ENCODE results near the gene KIFC3. TPM values are rescaled to one million over a fixed set of nuclear protein-coding genes. Genes with fewer than 3 reads are reported as not detected.

KIFC3 gene
- total RNA-seq, 2 experiments from 2014 or later: not detected

GRCh38 chr16:57711346-57711745 is 90.9 kb downstream of the KIFC3 start:
- H3K4me1 ChIP-seq (ENCODE audit: insufficient read depth, low read length): no peaks in the 10 kb centered on the region
- Mint-ChIP-seq H3K4me3 (no peak overlapping the region), H3K9me3 (no peaks in the 10 kb centered on the region), H3K27me3 (no peaks in the 10 kb centered on the region), H3K36me3 (ENCODE audit: low read depth) (no peaks in the 10 kb centered on the region), H3K27ac (no peak overlapping the region), H3K4me1 (ENCODE audit: low read depth) (no peaks in the 10 kb centered on the region)
- H3K4me3 ChIP-seq (ENCODE audit: low read length): no peak overlapping the region
- DNase-seq (no peak), ATAC-seq (ENCODE audit: poor library complexity) (no peak)
- ChIA-PET CTCF (no interaction called here), POLR2A (no interaction called here)
- TF ChIP-seq, protein P1, sequence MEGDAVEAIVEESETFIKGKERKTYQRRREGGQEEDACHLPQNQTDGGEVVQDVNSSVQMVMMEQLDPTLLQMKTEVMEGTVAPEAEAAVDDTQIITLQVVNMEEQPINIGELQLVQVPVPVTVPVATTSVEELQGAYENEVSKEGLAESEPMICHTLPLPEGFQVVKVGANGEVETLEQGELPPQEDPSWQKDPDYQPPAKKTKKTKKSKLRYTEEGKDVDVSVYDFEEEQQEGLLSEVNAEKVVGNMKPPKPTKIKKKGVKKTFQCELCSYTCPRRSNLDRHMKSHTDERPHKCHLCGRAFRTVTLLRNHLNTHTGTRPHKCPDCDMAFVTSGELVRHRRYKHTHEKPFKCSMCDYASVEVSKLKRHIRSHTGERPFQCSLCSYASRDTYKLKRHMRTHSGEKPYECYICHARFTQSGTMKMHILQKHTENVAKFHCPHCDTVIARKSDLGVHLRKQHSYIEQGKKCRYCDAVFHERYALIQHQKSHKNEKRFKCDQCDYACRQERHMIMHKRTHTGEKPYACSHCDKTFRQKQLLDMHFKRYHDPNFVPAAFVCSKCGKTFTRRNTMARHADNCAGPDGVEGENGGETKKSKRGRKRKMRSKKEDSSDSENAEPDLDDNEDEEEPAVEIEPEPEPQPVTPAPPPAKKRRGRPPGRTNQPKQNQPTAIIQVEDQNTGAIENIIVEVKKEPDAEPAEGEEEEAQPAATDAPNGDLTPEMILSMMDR (IDR thresholded peaks at IDR 0.05): no peak
- intact Hi-C loops (cut with DNase I, micrococcal nuclease): no loop called here
- H3K27ac ChIP-seq (ENCODE audit: low read depth in 1 of 2, low read length in 2 of 2): no peak overlapping the region
- H3K9me3 ChIP-seq (ENCODE audit: control insufficient read depth in 1 of 2, insufficient read depth in 1 of 2, low read length in 2 of 2): no peaks in the 10 kb centered on the region
- peaks cover 0 to 3% of the 10 kb centered on the region in 2 experiments for H3K27me3 ChIP-seq (ENCODE audit: control insufficient read depth in 1 of 2, insufficient read depth in 2 of 2, low read length in 2 of 2)
- H3K36me3 ChIP-seq (ENCODE audit: insufficient read depth, low read length): no peaks in the 10 kb centered on the region

- no peak overlapping the region for H3K27ac Mint-ChIP-seq
- H3K4me1 Mint-ChIP-seq (ENCODE audit: low read depth): no peaks in the 10 kb centered on the region
- H3K27me3 ChIP-seq (ENCODE audit: control insufficient read depth in 1 of 2, insufficient read depth in 2 of 2, low read length in 2 of 2): peaks cover 0 to 1% of the 10 kb centered on the region in 2 experiments
- DNase-seq (no peak), ATAC-seq (ENCODE audit: poor library complexity) (no peak)
- H3K9me3 ChIP-seq (ENCODE audit: control insufficient read depth in 1 of 2, insufficient read depth in 1 of 2, low read length in 2 of 2): no peaks in the 10 kb centered on the region
- H3K4me1 ChIP-seq (ENCODE audit: insufficient read depth, low read length): no peaks in the 10 kb centered on the region
- ChIA-PET POLR2A (no interaction called here), CTCF (no interaction called here)
- TF ChIP-seq, protein P1 (IDR thresholded peaks at IDR 0.05): no peak
- H3K9me3 Mint-ChIP-seq: no peaks in the 10 kb centered on the region
- no peak overlapping the region for H3K27ac ChIP-seq (ENCODE audit: low read depth in 1 of 2, low read length in 2 of 2)
- no peak overlapping the region for H3K4me3 Mint-ChIP-seq
- no peak overlapping the region for H3K4me3 ChIP-seq (ENCODE audit: low read length)
- intact Hi-C loops (cut with DNase I, micrococcal nuclease): no loop called here
- no peaks in the 10 kb centered on the region for H3K27me3 Mint-ChIP-seq
- H3K36me3 ChIP-seq (ENCODE audit: insufficient read depth, low read length): no peaks in the 10 kb centered on the region
- H3K36me3 Mint-ChIP-seq (ENCODE audit: low read depth): no peaks in the 10 kb centered on the region
Observed at GRCh38 chr16:57709663-57710062, 92.6 kb downstream of the KIFC3 start.

Small RNA genes lying within 50 kb of the gene (microRNA-seq; reads per million reads assigned to microRNA genes)
- gene MIR6772 (ENCODE audit: borderline microRNAs expressed, borderline replicate concordance): not detected

Other genes with a start within 250 kb of the KIFC3 start
- gene ADGRG1, start 173.9 kb downstream of the KIFC3 start, total RNA-seq: 1 to 10 TPM; 1.8 to 2.3 TPM
- gene ADGRG3, start 134.2 kb downstream of the KIFC3 start, total RNA-seq: under 1 TPM in 1 of 2 experiments, not detected in 1; 0.28 TPM
- gene DRC7, start 107.7 kb downstream of the KIFC3 start, total RNA-seq: not detected
- gene KATNB1, start 66.7 kb downstream of the KIFC3 start, total RNA-seq: 10 to 100 TPM; 21.0 to 22.3 TPM
- gene CNGB1, start 168.6 kb upstream of the KIFC3 start, total RNA-seq: not detected
- 10 to 100 TPM; 11.4 to 12.9 TPM for gene ZNF319, start 198.2 kb upstream of the KIFC3 start, total RNA-seq
- 10 to 100 TPM; 22.4 to 25.7 TPM for gene USB1, start 198.9 kb upstream of the KIFC3 start, total RNA-seq
- under 1 TPM; 0.25 to 0.31 TPM for gene MMP15, start 223.3 kb upstream of the KIFC3 start, total RNA-seq

Measured in CD4-positive, alpha-beta T cell (primary cell).